Ovary (tissue), 3 donors: Measurements from ENCODE around the gene PRDX5.

Experiments used
- EP300 ChIP-seq: sonication (generic); formaldehyde crosslinking; IDR thresholded peaks from one replicate; pipeline ENCODE4 v1.6.1; 2017; ENCODE audit warnings: antibody characterized with exemption
- POLR2A ChIP-seq: fragments of 450-650 bp; IDR thresholded peaks from one replicate; pipeline ENCODE4 v1.6.1; 2017; ENCODE audit warnings: antibody characterized with exemption, mild to moderate bottlenecking, moderate library complexity
- TF ChIP-seq, protein P1 (sequence below), 3 donors: fragments of 450-650 bp in 2 of 3; fragments of 200-600 bp in 1 of 3; IDR thresholded peaks; one replicate each; pipeline versions ENCODE4 v1.5.1 to v1.8.0; 2016 to 2022; ENCODE audit warnings: antibody characterized with exemption in 3 of 3, mild to moderate bottlenecking in 1 of 3
- donor health status: DM: no; HTN: no; CAD: no.

DNA sequence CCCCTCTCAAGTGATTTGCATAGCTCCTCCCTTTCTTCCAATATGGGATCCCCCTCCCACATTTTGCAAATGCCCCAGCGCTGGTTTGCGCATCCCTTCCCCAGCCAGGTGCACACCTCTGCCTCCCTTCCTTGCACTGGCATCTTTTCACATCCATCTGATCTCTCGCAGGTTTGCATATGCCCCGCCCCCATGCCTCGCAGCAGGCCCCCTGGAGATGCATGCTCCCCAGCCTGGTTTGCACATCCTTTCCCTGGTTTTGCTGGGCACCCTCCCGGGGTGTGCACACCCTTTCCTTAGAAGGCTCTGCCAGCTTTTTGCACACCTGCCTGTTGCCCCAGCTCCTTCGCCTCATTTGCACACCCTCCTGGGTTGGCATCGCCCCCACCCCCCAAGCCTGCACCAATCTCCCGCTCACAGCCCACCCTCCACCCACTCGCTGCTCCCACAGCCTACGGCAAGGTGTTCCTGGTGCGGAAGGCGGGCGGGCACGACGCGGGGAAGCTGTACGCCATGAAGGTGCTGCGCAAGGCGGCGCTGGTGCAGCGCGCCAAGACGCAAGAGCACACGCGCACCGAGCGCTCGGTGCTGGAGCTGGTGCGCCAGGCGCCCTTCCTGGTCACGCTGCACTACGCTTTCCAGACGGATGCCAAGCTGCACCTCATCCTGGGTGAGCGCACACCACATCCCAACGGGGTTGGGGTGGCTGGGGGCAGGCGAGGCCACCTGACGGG, 42.0 kb downstream of the PRDX5 start:
- TF ChIP-seq, protein P1, sequence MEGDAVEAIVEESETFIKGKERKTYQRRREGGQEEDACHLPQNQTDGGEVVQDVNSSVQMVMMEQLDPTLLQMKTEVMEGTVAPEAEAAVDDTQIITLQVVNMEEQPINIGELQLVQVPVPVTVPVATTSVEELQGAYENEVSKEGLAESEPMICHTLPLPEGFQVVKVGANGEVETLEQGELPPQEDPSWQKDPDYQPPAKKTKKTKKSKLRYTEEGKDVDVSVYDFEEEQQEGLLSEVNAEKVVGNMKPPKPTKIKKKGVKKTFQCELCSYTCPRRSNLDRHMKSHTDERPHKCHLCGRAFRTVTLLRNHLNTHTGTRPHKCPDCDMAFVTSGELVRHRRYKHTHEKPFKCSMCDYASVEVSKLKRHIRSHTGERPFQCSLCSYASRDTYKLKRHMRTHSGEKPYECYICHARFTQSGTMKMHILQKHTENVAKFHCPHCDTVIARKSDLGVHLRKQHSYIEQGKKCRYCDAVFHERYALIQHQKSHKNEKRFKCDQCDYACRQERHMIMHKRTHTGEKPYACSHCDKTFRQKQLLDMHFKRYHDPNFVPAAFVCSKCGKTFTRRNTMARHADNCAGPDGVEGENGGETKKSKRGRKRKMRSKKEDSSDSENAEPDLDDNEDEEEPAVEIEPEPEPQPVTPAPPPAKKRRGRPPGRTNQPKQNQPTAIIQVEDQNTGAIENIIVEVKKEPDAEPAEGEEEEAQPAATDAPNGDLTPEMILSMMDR (IDR thresholded peaks at IDR 0.05): no peak
- TF ChIP-seq POLR2A: no peak
- no peak for TF ChIP-seq EP300
